Neuronal stem cell (in vitro differentiated cells): ENCODE measurements around the gene ARHGAP26.

ENCODE experiments used
- DNase-seq: peaks from one replicate; pipeline ENCODE4 v3.0.0-alpha.2; 2013; ENCODE audit warnings: low spot score
- H2AFZ ChIP-seq: one replicate; pipeline ENCODE4 v1.6.1; 2013; ENCODE audit warnings: mild to moderate bottlenecking, low read length, inconsistent platforms
- H2AK5ac ChIP-seq: 2 replicates; pipeline ENCODE4 v1.6.1; 2013; ENCODE audit warnings: low read depth, mild to moderate bottlenecking, inconsistent platforms, low read length, moderate library complexity, mixed read lengths
- H2BK120ac ChIP-seq: 2 replicates; pipeline ENCODE4 v1.6.1; 2013; ENCODE audit warnings: low read depth, mild to moderate bottlenecking, inconsistent platforms, low read length, moderate library complexity, mixed read lengths
- H2BK12ac ChIP-seq: one replicate; pipeline ENCODE4 v1.6.1; 2013; ENCODE audit warnings: low read length, inconsistent platforms
- H2BK15ac ChIP-seq: 2 replicates; pipeline ENCODE4 v1.6.1; 2013; ENCODE audit warnings: mild to moderate bottlenecking, low read length, inconsistent platforms, mixed read lengths
- H2BK5ac ChIP-seq: one replicate; pipeline ENCODE4 v1.6.1; 2013; ENCODE audit warnings: inconsistent platforms, mild to moderate bottlenecking, low read length, moderate library complexity
- H3K14ac ChIP-seq: one replicate; pipeline ENCODE4 v1.6.1; 2013; ENCODE audit warnings: low read length, inconsistent platforms
- H3K18ac ChIP-seq: 2 replicates; pipeline ENCODE4 v1.6.1; 2013; ENCODE audit warnings: low read length, inconsistent platforms
- H3K23ac ChIP-seq: 2 replicates; pipeline ENCODE4 v1.6.1; 2013; ENCODE audit warnings: low read depth, mild to moderate bottlenecking, mixed read lengths, low read length, inconsistent platforms; ENCODE audit not compliant: poor library complexity
- H3K27ac ChIP-seq: replicated peaks from 3 replicates; pipeline ENCODE4 v1.5.1; 2013; ENCODE audit warnings: low read length, inconsistent platforms
- H3K27me3 ChIP-seq, 3 experiments: 2 replicates each; pipeline ENCODE4 v1.6.1; 2013; ENCODE audit warnings: low read length in 3 of 3, mild to moderate bottlenecking in 2 of 3, inconsistent platforms in 1 of 3, low read depth in 1 of 3, mixed read lengths in 1 of 3, moderate library complexity in 1 of 3; ENCODE audit not compliant: control insufficient read depth in 3 of 3, insufficient read depth in 3 of 3
- H3K36me3 ChIP-seq, 2 donors: replicated peaks in 1 of 2; 2 replicates each; pipeline ENCODE4 v1.6.1; 2013; ENCODE audit warnings: low read length in 2 of 2; ENCODE audit not compliant: control insufficient read depth in 2 of 2, insufficient read depth in 2 of 2
- H3K4ac ChIP-seq: 2 replicates; pipeline ENCODE4 v1.6.1; 2013; ENCODE audit warnings: inconsistent platforms, mild to moderate bottlenecking, low read length, moderate library complexity
- H3K4me1 ChIP-seq, 2 donors: 1 replicate in 1 of 2; 2 replicates in 1 of 2; pipeline ENCODE4 v1.6.1; 2013; ENCODE audit warnings: low read length in 2 of 2, low read depth in 1 of 2; ENCODE audit not compliant: control insufficient read depth in 2 of 2, insufficient read depth in 1 of 2
- H3K4me2 ChIP-seq: one replicate; pipeline ENCODE4 v1.6.1; 2013; ENCODE audit warnings: mild to moderate bottlenecking, low read length, inconsistent platforms; ENCODE audit not compliant: insufficient read depth, poor library complexity, severe bottlenecking
- H3K4me3 ChIP-seq, 2 donors: 2 replicates each; pipeline ENCODE4 v1.5.1; 2013; ENCODE audit warnings: low read length in 2 of 2, mild to moderate bottlenecking in 2 of 2, inconsistent platforms in 1 of 2, moderate library complexity in 1 of 2
- H3K79me1 ChIP-seq: one replicate; pipeline ENCODE4 v1.6.1; 2013; ENCODE audit warnings: low read depth, mild to moderate bottlenecking, inconsistent platforms, low read length, moderate library complexity
- H3K9ac ChIP-seq: one replicate; pipeline ENCODE4 v1.6.1; 2013; ENCODE audit warnings: mild to moderate bottlenecking, low read depth, low read length, inconsistent platforms; ENCODE audit not compliant: poor library complexity
- H3K9me3 ChIP-seq, 2 donors: replicated peaks in 1 of 2; 2 replicates each; pipeline versions ENCODE3 to v1.6.1; 2013; ENCODE audit warnings: low read length in 2 of 2, mild to moderate bottlenecking in 2 of 2, inconsistent platforms in 1 of 2, low read depth in 1 of 2, mixed read lengths in 1 of 2, moderate library complexity in 1 of 2; ENCODE audit not compliant: control insufficient read depth in 2 of 2, insufficient read depth in 1 of 2
- H4K8ac ChIP-seq: one replicate; pipeline ENCODE4 v1.6.1; 2013; ENCODE audit warnings: low read depth, mild to moderate bottlenecking, inconsistent platforms, low read length, moderate library complexity
- H4K91ac ChIP-seq: one replicate; pipeline ENCODE4 v1.6.1; 2013; ENCODE audit warnings: low read length, low read depth, mild to moderate bottlenecking, inconsistent platforms; ENCODE audit not compliant: poor library complexity
- WGBS, 2 donors: extraction: QIAGEN DNeasy Blood & Tissue Kit; methylation state at CpG; one replicate each; pipeline ENCODE4 v1.1.7; 2013; ENCODE audit warnings: missing lambda C conversion rate in 2 of 2, mixed read lengths in 1 of 2; ENCODE audit not compliant: insufficient read length in 2 of 2, insufficient replicate concordance in 1 of 2; ENCODE audit errors: extremely low coverage in 2 of 2; 5-methylcytosine and 5-hydroxymethylcytosine counted together

ARHGAP26 gene

GRCh38 chr5:142870532-142871362 lies 100.6 kb downstream of the ARHGAP26 start:
- Histone ChIP-seq H3K27me3 (no peaks in the 10 kb centered on the region), H2BK15ac (no peak overlapping the region), H3K4ac (no peak overlapping the region), H2BK12ac (no peak overlapping the region), H3K23ac (no peak overlapping the region), H3K4me3 (no peak overlapping the region), H3K4me1 (peaks cover 2 to 3% of the 10 kb centered on the region in 2 donors), H3K14ac (no peak overlapping the region), H4K8ac (no peak overlapping the region), H3K4me2 (no peak overlapping the region), H3K9ac (no peak overlapping the region), H2AK5ac (no peak overlapping the region), H3K79me1 (no peaks in the 10 kb centered on the region), H2AFZ (no peak overlapping the region), H2BK5ac (peak overlapping the region; percentile 29), H4K91ac (no peak overlapping the region), H3K18ac (no peak overlapping the region), H3K27ac (no peak overlapping the region), H3K36me3 (no peaks in the 10 kb centered on the region), H2BK120ac (no peak overlapping the region), H3K9me3 (no peaks in the 10 kb centered on the region)
- WGBS, 2 donors: no CpG with 5 or more reads among the region's 9 CpGs
- no peak for DNase-seq

DNA sequence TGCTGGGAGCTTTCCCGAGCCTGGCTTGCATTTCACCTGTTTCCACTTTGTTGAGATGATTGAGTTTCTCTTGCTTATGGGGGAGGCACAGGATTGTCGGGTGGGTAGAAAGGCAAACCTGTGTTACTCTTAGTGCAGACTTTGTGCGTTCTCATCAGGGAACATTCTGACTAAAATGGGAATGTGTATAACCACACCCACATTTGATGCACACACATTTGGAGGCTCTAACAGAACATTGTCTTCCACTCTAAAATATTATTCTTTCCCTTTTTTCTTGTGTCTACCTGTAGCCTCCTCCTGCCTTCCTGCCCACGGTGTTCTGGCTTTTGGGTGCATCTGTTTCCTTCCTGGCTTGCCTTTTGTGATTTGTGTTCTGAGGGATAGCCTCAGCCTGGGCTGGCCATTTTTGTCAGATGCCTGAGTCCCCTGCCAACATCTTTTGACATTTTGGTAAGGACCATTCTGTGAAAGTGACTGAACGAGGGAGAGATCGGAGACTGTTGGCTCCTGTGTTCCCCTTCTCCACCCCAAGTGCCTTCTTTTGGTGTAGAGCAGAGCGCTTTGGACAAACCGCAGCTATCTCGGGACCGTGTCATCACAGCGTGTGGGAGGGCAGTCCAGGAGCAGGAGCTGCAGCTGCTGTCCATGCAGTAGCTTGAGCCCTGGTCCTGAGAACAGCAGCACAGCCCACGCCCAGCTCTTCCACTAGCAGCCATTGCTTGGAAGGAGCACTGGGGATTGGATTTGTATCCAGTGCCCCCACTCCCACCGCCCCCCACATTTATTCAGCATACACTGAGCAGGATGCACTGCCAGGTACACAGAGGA lies 101.4 kb downstream of the ARHGAP26 start:
- no peak overlapping the region for H2BK12ac ChIP-seq
- H3K36me3 ChIP-seq: no peaks in the 10 kb centered on the region
- no peak overlapping the region for H3K27ac ChIP-seq
- no peak overlapping the region for H3K18ac ChIP-seq
- H3K4ac ChIP-seq: no peak overlapping the region
- no peak overlapping the region for H2BK120ac ChIP-seq
- no peak overlapping the region for H3K4me2 ChIP-seq
- H3K4me1 ChIP-seq: peaks cover 2 to 3% of the 10 kb centered on the region in 2 donors
- DNase-seq: no peak
- no peaks in the 10 kb centered on the region for H3K27me3 ChIP-seq
- no peak overlapping the region for H3K4me3 ChIP-seq
- no peak overlapping the region for H2AFZ ChIP-seq
- H4K91ac ChIP-seq: no peak overlapping the region
- no peaks in the 10 kb centered on the region for H3K9me3 ChIP-seq
- no peak overlapping the region for H4K8ac ChIP-seq
- no peaks in the 10 kb centered on the region for H3K79me1 ChIP-seq
- no peak overlapping the region for H2BK15ac ChIP-seq
- H3K23ac ChIP-seq: no peak overlapping the region
- no peak overlapping the region for H3K14ac ChIP-seq
- no CpG with 5 or more reads among the region's 13 CpGs for WGBS, 2 donors
- peak overlapping the region; percentile 29 for H2BK5ac ChIP-seq
- H3K9ac ChIP-seq: no peak overlapping the region
- no peak overlapping the region for H2AK5ac ChIP-seq

DNA sequence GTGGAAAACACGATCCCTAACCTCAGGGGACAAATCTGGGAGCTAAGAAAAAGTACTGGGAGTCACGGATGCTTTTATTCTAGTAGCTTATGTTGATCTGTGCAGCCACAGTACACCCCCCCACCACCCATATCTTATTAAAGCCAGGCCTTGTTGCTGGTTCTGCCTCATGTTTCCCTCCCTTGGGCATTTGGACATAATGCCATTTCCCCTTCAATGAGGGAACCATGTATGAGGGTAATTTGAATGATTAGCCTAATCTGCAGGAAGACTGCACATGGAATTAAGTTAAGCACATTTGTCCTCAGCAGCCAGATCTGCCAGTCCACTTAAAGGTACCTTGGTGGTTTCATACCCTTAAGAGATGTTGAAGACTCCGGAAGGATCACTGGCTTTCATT lies 102.0 kb downstream of the ARHGAP26 start:
- no peaks in the 10 kb centered on the region for H3K4me1 ChIP-seq
- H3K23ac ChIP-seq: no peak overlapping the region
- no peak overlapping the region for H2AK5ac ChIP-seq
- DNase-seq: no peak
- no peak overlapping the region for H2AFZ ChIP-seq
- no peak overlapping the region for H4K8ac ChIP-seq
- no peaks in the 10 kb centered on the region for H3K36me3 ChIP-seq
- H2BK5ac ChIP-seq: no peak overlapping the region
- H3K27ac ChIP-seq: no peak overlapping the region
- H3K79me1 ChIP-seq: no peaks in the 10 kb centered on the region
- H3K4ac ChIP-seq: no peak overlapping the region
- no peaks in the 10 kb centered on the region for H3K27me3 ChIP-seq
- H2BK15ac ChIP-seq: no peak overlapping the region
- no peak overlapping the region for H3K4me2 ChIP-seq
- no peak overlapping the region for H3K14ac ChIP-seq
- H3K4me3 ChIP-seq: no peak overlapping the region
- H2BK12ac ChIP-seq: no peak overlapping the region
- H2BK120ac ChIP-seq: no peak overlapping the region
- no peak overlapping the region for H4K91ac ChIP-seq
- no peak overlapping the region for H3K18ac ChIP-seq
- no CpG with 5 or more reads among the region's 3 CpGs for WGBS, 2 donors
- H3K9me3 ChIP-seq: no peaks in the 10 kb centered on the region
- no peak overlapping the region for H3K9ac ChIP-seq

DNA sequence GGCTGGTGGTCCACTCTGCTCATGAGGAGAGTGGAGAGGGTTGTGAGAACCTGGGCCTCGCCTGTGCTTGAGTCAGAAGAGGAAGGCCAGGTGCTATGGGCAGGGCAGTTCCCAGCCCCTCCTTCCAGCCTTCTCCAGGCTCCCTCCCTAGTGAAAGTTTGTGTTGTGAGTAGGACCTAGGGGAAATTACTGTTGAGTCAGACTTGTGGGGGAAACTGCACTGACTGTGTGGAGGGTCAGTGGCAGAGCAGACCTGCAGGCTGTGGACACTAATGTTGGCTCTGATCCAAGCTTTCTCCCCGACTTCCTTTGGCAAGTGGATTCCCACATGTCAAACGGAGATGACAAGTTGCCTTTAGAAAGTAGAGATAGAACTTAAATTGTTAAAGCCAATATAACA lies 102.6 kb downstream of the ARHGAP26 start:
- H3K27ac ChIP-seq: no peak overlapping the region
- H3K4me3 ChIP-seq: no peak overlapping the region
- no peak for DNase-seq

More for the DNA sequence above, 102.6 kb downstream of the ARHGAP26 start:
- Histone ChIP-seq H3K9ac (no peak overlapping the region), H2AK5ac (no peak overlapping the region), H3K36me3 (no peaks in the 10 kb centered on the region), H2BK15ac (no peak overlapping the region), H2AFZ (no peak overlapping the region), H2BK120ac (no peak overlapping the region), H3K23ac (no peak overlapping the region), H2BK5ac (no peak overlapping the region), H2BK12ac (no peak overlapping the region), H4K91ac (no peak overlapping the region), H3K27me3 (no peaks in the 10 kb centered on the region), H3K18ac (no peak overlapping the region), H3K4ac (no peak overlapping the region), H4K8ac (peak overlapping the region; percentile 73), H3K79me1 (no peaks in the 10 kb centered on the region), H3K9me3 (no peaks in the 10 kb centered on the region), H3K4me1 (no peaks in the 10 kb centered on the region), H3K14ac (no peak overlapping the region), H3K4me2 (no peak overlapping the region)
- no CpG with 5 or more reads among the region's 3 CpGs for WGBS, 2 donors
